ENCODE measurements around the gene LRMDA. TPM values are rescaled to one million over a fixed set of nuclear protein-coding genes. Genes with fewer than 3 reads are reported as not detected.

Gene LRMDA
- total and polyA plus RNA-seq, 10 of the 15 experiments (the other 5 are each of a cell fraction or from before 2014, with no cell fraction given) = 0.07 to 0.54 (median 0.29) TPM; not detected in 4

- RAD21 ChIA-PET (ENCODE audit: unreplicated experiment) = no interaction called here
- Histone ChIP-seq H3K9me3 (replicated peaks; ENCODE audit: control insufficient read depth, insufficient read depth, low read length) (no peaks in the 10 kb centered on the region), H3K9ac (ENCODE audit: control insufficient read depth, insufficient read depth, low read length) (no peak overlapping the region), H3K4me3 (no peak overlapping the region), H3K4me2 (ENCODE audit: control insufficient read depth, insufficient read depth) (no peak overlapping the region), H3K36me3 (ENCODE audit: control insufficient read depth in 2 of 2, insufficient read depth in 2 of 2, low read length in 1 of 2) (no peaks in the 10 kb centered on the region), H4K20me1 (ENCODE audit: control insufficient read depth, insufficient read depth) (no peaks in the 10 kb centered on the region), H3K4me1 (ENCODE audit: control insufficient read depth, insufficient read depth, low read length) (no peaks in the 10 kb centered on the region), H3K27me3 (replicated peaks in 1 of 2; ENCODE audit: control insufficient read depth in 2 of 2, insufficient read depth in 2 of 2, low read length in 1 of 2) (no peaks in the 10 kb centered on the region), H3K79me2 (ENCODE audit: control insufficient read depth, insufficient read depth, low read length) (no peaks in the 10 kb centered on the region), H3K27ac (ENCODE audit: control insufficient read depth, insufficient read depth) (no peak overlapping the region), H2AFZ (ENCODE audit: control insufficient read depth, low read depth, low read length) (no peak overlapping the region)
- 53% methylated on average over 5 of the region's 5 CpGs for WGBS (ENCODE audit: insufficient coverage, insufficient replicate concordance, low lambda C conversion rate, missing lambda C conversion rate)
- intact Hi-C loops (cut with micrococcal nuclease; ENCODE audit: unreplicated experiment) = no loop called here
- POLR2A ChIA-PET = no interaction called here
- TF ChIP-seq CREM (IDR thresholded peaks at IDR 0.05; ENCODE audit: low read depth) = no peak
- no peak for TF ChIP-seq EGR1 (IDR thresholded peaks at IDR 0.05; ENCODE audit: borderline replicate concordance in 1 of 2, low read depth in 2 of 2, low read length in 2 of 2)
- TF ChIP-seq IRF4 (IDR thresholded peaks at IDR 0.05; ENCODE audit: low read depth, low read length) = no peak
- no peak for TF ChIP-seq MXI1 (IDR thresholded peaks at IDR 0.05; ENCODE audit: low read depth, low read length)
- TF ChIP-seq, protein P1, sequence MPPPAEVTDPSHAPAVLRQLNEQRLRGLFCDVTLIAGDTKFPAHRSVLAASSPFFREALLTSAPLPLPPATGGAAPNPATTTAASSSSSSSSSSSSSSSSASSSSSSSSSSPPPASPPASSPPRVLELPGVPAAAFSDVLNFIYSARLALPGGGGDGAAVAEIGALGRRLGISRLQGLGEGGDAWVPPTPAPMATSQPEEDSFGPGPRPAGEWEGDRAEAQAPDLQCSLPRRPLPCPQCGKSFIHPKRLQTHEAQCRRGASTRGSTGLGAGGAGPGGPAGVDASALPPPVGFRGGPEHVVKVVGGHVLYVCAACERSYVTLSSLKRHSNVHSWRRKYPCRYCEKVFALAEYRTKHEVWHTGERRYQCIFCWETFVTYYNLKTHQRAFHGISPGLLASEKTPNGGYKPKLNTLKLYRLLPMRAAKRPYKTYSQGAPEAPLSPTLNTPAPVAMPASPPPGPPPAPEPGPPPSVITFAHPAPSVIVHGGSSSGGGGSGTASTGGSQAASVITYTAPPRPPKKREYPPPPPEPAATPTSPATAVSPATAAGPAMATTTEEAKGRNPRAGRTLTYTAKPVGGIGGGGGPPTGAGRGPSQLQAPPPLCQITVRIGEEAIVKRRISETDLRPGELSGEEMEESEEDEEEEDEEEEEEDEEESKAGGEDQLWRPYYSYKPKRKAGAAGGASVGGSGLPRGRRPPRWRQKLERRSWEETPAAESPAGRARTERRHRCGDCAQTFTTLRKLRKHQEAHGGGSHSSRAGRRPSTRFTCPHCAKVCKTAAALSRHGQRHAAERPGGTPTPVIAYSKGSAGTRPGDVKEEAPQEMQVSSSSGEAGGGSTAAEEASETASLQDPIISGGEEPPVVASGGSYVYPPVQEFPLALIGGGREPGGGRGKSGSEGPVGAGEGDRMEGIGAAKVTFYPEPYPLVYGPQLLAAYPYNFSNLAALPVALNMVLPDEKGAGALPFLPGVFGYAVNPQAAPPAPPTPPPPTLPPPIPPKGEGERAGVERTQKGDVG (CRISPR knock-in tag; IDR thresholded peaks at IDR 0.05) = no peak
- no peak for TF ChIP-seq MTA3 (IDR thresholded peaks at IDR 0.05; ENCODE audit: borderline replicate concordance, low read length)
- TF ChIP-seq RAD51 (IDR thresholded peaks at IDR 0.05) = no peak
- no peak for TF ChIP-seq RFX5 (IDR thresholded peaks at IDR 0.05; ENCODE audit: low read depth, low read length)
- TF ChIP-seq PRDM15 (CRISPR knock-in tag; IDR thresholded peaks at IDR 0.05) = no peak
- BruUV-seq (replicated peaks) = no TSS peak
- DNase-seq (ENCODE audit: low read depth, low spot score) = no peak
- CTCF ChIA-PET = interaction anchor here (0.6 kb wide), 1 partner anchor 129 kb away, joined by 3 read pairs; no protein-coding TSS in a partner anchor
- no peak for FAIRE-seq
- no peak for ATAC-seq
- in situ Hi-C loops (cut with MboI) = no loop called here
- SMC1A ChIA-PET (ENCODE audit: uncharacterized antibody, unreplicated experiment) = no interaction called here
Observed at GRCh38 chr10:75857269-75857846, 425.9 kb downstream of the LRMDA start.

Measured in GM12878 (cell line).